Spinal cord (tissue), 10 donors: ENCODE data around the gene ARHGAP15. TPM values are rescaled to one million over a fixed set of nuclear protein-coding genes. Genes with fewer than 3 reads are reported as not detected.

ENCODE experiments used
- DNase-seq, 6 donors: peaks; one replicate each; pipeline versions ENCODE4 v3.0.0 to v3.0.0-alpha.2; 2013 to 2015; ENCODE audit warnings: low spot score in 6 of 6, low read depth in 4 of 6
- H3K27ac ChIP-seq: one replicate; pipeline ENCODE4 v1.5.1; 2013; ENCODE audit warnings: low read depth, low read length, control low read depth
- H3K27me3 ChIP-seq: one replicate; pipeline ENCODE4 v1.6.1; 2013; ENCODE audit warnings: low read length; ENCODE audit not compliant: control insufficient read depth, insufficient read depth
- H3K36me3 ChIP-seq: one replicate; pipeline ENCODE4 v1.6.1; 2013; ENCODE audit warnings: low read length; ENCODE audit not compliant: control insufficient read depth, insufficient read depth
- H3K4me1 ChIP-seq: one replicate; pipeline ENCODE4 v1.6.1; 2013; ENCODE audit warnings: low read length; ENCODE audit not compliant: control insufficient read depth, insufficient read depth
- H3K4me3 ChIP-seq: one replicate; pipeline ENCODE4 v1.5.1; 2013; ENCODE audit warnings: low read depth, low read length, control low read depth
- H3K9me3 ChIP-seq: one replicate; pipeline ENCODE4 v1.6.1; 2013; ENCODE audit warnings: low read length; ENCODE audit not compliant: control insufficient read depth, insufficient read depth
- WGBS: methylation state at CpG from one replicate; pipeline ENCODE4 v1.1.5; 2013; ENCODE audit warnings: missing lambda C conversion rate; ENCODE audit not compliant: insufficient coverage; 5-methylcytosine and 5-hydroxymethylcytosine counted together
- polyA plus RNA-seq, 2 donors: library from polyadenylated mRNA; unstranded; fragments of 120-200 nt; gene quantifications; one replicate each; pipeline ENCODE4 v1.2.1, GENCODE V29; 2013; ENCODE audit not compliant: insufficient read length in 2 of 2
- total RNA-seq, 2 donors: library from RNA; depleted of rRNA in 1 of 2; stranded (reverse); fragments of 120-200 nt in 1 of 2; fragments of >200 nt in 1 of 2; gene quantifications; one replicate each; pipeline versions ENCODE4 v1.2.3 to v1.2.4, GENCODE V29; 2013 to 2014
- donor health status: healthy.

ARHGAP15 gene
- total and polyA plus RNA-seq, 4 donors, result 6.3 to 53.1 (median 12.5) TPM

DNA sequence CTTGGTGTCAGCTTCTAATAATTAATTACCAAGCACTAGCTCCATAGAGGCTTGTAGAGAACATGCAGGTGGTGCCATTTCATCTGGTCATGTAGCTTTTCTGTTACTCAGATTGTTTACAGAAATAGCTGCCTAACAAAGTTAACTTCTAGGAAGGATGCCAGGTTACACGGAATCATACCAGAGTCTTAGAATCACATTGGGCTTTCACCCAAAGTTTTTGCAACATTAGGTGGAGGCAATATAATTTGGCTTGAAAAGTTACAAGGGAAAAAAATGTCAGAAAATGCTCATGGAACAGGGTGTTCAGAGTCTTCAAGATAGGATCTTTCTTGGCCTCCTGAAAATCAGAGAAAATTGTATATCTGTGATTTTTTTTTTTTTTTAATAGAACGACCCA, 135.6 kb downstream of the ARHGAP15 start:
- Histone ChIP-seq H3K36me3 (no peaks in the 10 kb centered on the region), H3K9me3 (no peaks in the 10 kb centered on the region), H3K4me3 (no peak overlapping the region), H3K27me3 (no peaks in the 10 kb centered on the region), H3K4me1 (no peaks in the 10 kb centered on the region), H3K27ac (no peak overlapping the region)
- WGBS, result 43% methylated on average over 1 of the region's 2 CpGs
- no peak for DNase-seq

DNA sequence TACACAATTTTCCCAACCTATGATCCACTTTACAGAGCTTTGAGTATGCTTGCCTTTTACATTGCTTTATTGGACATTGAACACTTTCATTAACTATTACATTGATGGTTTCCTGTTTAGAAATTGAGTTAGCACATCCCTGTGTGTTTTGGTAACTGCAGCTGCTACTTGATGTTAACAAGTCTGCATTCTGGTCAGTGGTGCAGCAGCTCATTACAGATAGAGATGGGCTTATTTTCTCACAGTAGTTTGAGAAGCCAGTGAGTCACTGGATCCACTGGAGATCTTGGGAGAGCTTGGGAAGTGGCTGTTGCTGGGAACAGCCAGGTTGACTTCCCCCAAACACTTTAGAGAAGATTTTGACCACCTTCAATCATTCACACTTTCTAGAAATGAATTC, 150.5 kb downstream of the ARHGAP15 start:
- H3K27ac ChIP-seq, result no peak overlapping the region
- no peaks in the 10 kb centered on the region for H3K9me3 ChIP-seq
- H3K4me3 ChIP-seq, result no peak overlapping the region
- no peaks in the 10 kb centered on the region for H3K27me3 ChIP-seq
- H3K4me1 ChIP-seq, result no peaks in the 10 kb centered on the region
- no peaks in the 10 kb centered on the region for H3K36me3 ChIP-seq
- DNase-seq, result no peak

DNA sequence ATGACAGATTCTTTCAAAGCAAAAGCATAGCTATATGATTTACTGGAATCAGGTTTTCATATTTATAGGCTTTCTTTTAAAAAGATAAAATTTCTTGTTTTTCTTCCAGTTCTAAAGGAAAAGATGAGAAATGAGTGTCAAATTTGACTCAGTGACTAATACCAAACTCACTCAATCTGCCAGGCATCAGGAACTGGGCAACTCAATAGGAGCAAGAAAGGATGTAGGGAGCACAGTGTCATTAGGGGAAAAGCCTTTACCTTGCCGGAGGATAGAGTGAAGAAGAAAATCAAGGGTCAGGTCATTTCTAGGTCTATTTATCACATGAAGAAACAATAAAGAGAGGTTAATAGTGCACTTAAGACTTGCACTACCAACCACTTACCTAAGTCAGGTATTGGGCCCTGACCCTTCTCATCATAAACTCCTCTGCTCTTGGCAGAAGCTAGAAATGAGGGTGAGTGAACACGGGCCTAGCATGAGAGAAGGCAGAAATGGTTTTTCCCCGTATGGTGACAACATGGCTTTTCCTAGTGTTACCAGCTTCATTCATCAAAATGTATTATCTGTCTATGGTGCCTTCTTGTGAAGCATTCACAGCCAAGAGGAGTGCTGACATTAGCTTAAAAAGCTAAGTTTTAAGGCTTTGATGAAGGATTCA, 151.0 kb downstream of the ARHGAP15 start:
- no CpG with 5 or more reads among the region's 3 CpGs for WGBS
- no peaks in the 10 kb centered on the region for H3K36me3 ChIP-seq
- H3K27me3 ChIP-seq, result no peaks in the 10 kb centered on the region
- H3K4me3 ChIP-seq, result no peak overlapping the region
- no peaks in the 10 kb centered on the region for H3K9me3 ChIP-seq
- no peak overlapping the region for H3K27ac ChIP-seq
- no peaks in the 10 kb centered on the region for H3K4me1 ChIP-seq
- DNase-seq, result no peak

DNA sequence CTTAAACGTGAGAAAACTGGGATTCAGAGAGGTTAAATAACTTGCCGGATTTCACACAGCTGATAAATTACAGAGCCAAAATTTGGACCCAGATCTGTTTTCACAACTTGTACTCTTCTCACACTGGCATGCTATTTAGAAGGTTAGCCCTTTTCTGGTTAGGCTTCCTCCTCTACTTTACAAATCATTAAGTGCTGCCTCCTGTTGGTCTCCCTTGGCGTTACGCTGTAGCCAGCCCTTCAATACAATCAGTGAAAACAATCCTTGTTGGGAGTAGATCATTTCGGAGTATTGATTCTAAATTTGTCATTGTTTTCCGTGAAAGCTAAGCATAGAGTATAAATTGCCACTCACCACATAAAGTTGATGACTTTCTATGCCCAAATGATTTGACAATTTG, 153.5 kb downstream of the ARHGAP15 start:
- Histone ChIP-seq H3K4me1 (no peaks in the 10 kb centered on the region), H3K4me3 (no peak overlapping the region), H3K27ac (no peak overlapping the region), H3K27me3 (no peaks in the 10 kb centered on the region), H3K9me3 (no peaks in the 10 kb centered on the region), H3K36me3 (no peaks in the 10 kb centered on the region)
- WGBS, result no CpG with 5 or more reads among the region's 6 CpGs
- no peak for DNase-seq

DNA sequence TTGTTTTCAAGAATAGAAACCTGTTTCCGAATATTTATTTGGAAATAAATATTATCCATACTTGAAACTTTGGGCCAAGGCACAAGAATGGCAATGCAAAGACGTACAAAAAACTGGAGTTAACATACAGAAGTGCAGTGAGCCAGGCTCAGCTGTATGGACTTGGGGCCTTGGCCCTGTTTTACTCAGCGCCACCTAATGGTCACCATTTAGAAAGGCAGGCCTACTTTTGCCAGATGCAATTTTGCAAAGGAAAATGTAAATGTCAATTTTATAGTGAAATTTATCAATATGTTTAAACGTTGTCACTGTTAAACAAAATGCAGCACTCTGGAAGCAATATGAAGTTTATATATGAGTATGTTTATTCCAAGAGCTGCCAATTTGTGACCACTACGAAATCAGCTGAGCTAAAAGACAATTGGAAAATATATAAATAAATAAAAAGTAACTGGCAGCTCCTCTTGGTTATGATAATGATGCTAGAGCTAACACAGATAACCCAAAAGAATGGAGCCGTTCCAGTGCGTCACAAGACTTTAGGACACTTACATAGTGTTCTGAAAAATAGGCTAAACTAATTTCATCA, 155.0 kb downstream of the ARHGAP15 start:
- H3K4me1 ChIP-seq, result no peaks in the 10 kb centered on the region
- no peak overlapping the region for H3K27ac ChIP-seq
- H3K4me3 ChIP-seq, result no peak overlapping the region
- no peaks in the 10 kb centered on the region for H3K36me3 ChIP-seq
- no peaks in the 10 kb centered on the region for H3K9me3 ChIP-seq
- peak in 1 of 6 donors; percentile 14 for DNase-seq
- 21% methylated on average over 2 of the region's 7 CpGs for WGBS
- no peaks in the 10 kb centered on the region for H3K27me3 ChIP-seq

DNA sequence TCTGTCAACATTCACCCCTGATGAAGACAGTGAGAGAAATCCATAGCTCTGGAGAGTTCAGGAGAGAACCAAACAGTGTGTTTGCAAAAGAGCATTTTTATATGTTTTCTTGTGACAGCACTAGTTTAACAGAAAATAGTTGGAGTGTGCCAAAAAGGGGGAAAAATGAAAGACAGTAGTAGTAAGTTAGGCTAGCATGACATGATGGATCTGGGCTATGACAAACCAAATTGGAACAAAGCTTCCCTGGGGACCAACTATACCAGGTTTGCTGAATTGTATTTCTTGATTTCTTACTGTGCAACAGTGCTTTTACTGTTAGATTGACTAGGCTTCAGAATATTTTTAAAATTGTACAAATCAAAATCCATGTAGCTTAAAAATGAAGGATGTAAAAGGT, 159.8 kb downstream of the ARHGAP15 start:
- Histone ChIP-seq H3K4me3 (no peak overlapping the region), H3K36me3 (no peaks in the 10 kb centered on the region), H3K4me1 (no peaks in the 10 kb centered on the region), H3K27me3 (no peaks in the 10 kb centered on the region), H3K9me3 (no peaks in the 10 kb centered on the region), H3K27ac (no peak overlapping the region)
- peak in 1 of 6 donors; percentile 61 for DNase-seq

DNA sequence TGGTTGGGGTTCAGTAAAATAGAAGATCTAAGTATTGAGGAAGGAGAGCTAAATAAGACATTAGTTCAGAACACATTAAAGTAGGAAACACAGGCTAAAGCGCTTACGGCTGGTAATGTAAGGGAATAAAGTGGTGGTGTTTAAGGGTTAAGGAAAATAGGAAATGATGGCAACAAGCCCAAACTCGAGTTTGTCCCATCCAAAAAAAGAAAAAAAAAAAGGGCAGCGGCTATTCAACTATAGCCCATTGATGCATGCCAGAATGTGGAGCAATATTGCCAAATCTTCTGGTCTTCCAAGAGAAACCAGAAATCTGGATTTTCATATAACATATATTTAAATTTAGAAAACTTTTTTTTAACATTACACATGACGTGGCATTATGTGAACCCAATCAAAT, 161.0 kb downstream of the ARHGAP15 start:
- H3K36me3 ChIP-seq, result no peaks in the 10 kb centered on the region
- WGBS, result 0% methylated on average over 1 of the region's 5 CpGs
- no peaks in the 10 kb centered on the region for H3K4me1 ChIP-seq
- H3K4me3 ChIP-seq, result no peak overlapping the region
- no peak overlapping the region for H3K27ac ChIP-seq
- H3K9me3 ChIP-seq, result no peaks in the 10 kb centered on the region
- H3K27me3 ChIP-seq, result no peaks in the 10 kb centered on the region
- peak in 1 of 6 donors; percentile 52 for DNase-seq

DNA sequence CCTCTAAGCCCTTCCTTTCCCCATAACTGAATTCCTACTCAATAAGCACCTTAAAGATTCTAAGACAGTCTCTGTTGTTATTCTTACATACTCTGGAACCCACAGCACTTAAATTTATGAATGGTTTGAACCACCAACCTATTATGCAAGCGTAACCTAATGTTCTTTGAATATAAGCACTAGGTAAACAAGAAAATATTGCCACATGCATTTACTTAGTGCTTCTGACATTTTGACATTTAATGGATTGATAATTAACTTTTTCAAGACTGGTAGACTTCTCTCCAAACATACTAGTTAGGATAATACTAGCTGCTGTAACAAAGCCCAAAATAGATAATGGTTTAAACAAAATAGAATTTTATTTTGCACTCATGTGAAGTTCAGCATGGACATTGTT, 164.8 kb downstream of the ARHGAP15 start:
- WGBS, result no CpG with 5 or more reads among the region's 1 CpG
- no peak overlapping the region for H3K4me3 ChIP-seq
- no peaks in the 10 kb centered on the region for H3K36me3 ChIP-seq
- no peaks in the 10 kb centered on the region for H3K9me3 ChIP-seq
- no peaks in the 10 kb centered on the region for H3K27me3 ChIP-seq
- H3K27ac ChIP-seq, result no peak overlapping the region
- H3K4me1 ChIP-seq, result no peaks in the 10 kb centered on the region
- DNase-seq, result no peak

DNA sequence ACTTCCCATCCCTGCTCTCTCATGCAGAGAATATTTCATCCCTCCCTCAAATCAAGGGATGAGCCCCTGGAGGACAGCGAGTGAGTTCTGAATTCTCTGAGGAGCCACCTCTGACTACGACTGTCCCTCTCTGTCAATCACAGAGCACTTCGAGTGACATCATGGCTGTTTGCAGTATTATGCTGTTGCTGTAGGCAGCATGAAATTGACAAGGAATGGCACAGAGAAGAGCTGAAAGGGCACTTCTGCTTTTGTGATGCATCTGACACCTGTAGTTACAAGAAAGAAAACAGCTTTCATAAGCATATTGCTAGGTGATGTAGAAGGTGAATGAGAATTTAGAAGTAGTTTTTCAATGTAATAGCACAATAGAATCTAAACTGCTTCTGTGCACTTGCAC, 166.9 kb downstream of the ARHGAP15 start:
- Histone ChIP-seq H3K36me3 (no peaks in the 10 kb centered on the region), H3K9me3 (no peaks in the 10 kb centered on the region), H3K27ac (no peak overlapping the region), H3K4me1 (no peaks in the 10 kb centered on the region), H3K27me3 (no peaks in the 10 kb centered on the region), H3K4me3 (no peak overlapping the region)
- DNase-seq, result no peak
- WGBS, result 78% methylated on average over 2 of the region's 3 CpGs

DNA sequence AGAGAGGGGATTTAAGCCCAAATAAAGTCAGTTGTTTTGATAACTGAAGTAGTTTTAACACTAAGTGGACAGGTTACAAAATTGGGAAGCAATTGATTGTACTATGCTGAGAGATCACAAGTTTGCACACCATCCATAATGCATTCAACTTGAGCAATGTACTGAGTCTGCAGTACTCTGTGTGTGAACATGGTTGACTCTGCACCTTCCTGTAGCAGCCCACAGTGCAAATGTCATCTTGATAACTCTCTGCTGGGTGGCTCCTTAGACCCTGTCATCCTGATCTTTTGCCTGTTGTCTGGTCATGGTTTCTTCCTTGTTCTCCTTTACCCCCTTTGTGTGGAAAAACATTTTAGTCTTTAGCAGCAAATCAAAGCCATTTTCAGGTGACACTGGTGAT, 168.0 kb downstream of the ARHGAP15 start:
- H3K4me3 ChIP-seq, result no peak overlapping the region
- no peak overlapping the region for H3K27ac ChIP-seq
- no peaks in the 10 kb centered on the region for H3K4me1 ChIP-seq
- H3K27me3 ChIP-seq, result no peaks in the 10 kb centered on the region
- no peaks in the 10 kb centered on the region for H3K9me3 ChIP-seq
- DNase-seq, result no peak
- H3K36me3 ChIP-seq, result no peaks in the 10 kb centered on the region
